Fibroblast of lung (primary cell): Measurements from ENCODE around the gene CPEB4. TPM values are rescaled to one million over a fixed set of nuclear protein-coding genes. Genes with fewer than 3 reads are reported as not detected.

Experiments used
- DNase-seq, 2 donors: peaks; one replicate each; pipeline versions ENCODE4 v3.0.0 to v3.0.0-alpha.2; 2010; ENCODE audit warnings: low read depth in 2 of 2
- H2AFZ ChIP-seq: 2 replicates; pipeline ENCODE4 v1.5.1; 2012; ENCODE audit warnings: low read length, control low read depth, inconsistent platforms
- H3K27ac ChIP-seq: 2 replicates; pipeline ENCODE4 v1.5.1; 2011; ENCODE audit warnings: low read length, control low read depth; ENCODE audit not compliant: insufficient read depth
- H3K27me3 ChIP-seq: 2 replicates; pipeline ENCODE4 v1.5.1; 2011; ENCODE audit warnings: mild to moderate bottlenecking, low read length; ENCODE audit not compliant: control insufficient read depth, insufficient read depth
- H3K36me3 ChIP-seq: 2 replicates; pipeline ENCODE4 v1.5.1; 2011; ENCODE audit warnings: low read length; ENCODE audit not compliant: control insufficient read depth, insufficient read depth
- H3K4me1 ChIP-seq: 2 replicates; pipeline ENCODE4 v1.5.1; 2011; ENCODE audit warnings: low read length; ENCODE audit not compliant: control insufficient read depth, insufficient read depth; ENCODE audit errors: extremely low read depth
- H3K4me2 ChIP-seq: 2 replicates; pipeline ENCODE4 v1.5.1; 2011; ENCODE audit warnings: low read length, control low read depth; ENCODE audit not compliant: insufficient read depth; ENCODE audit errors: extremely low read depth
- H3K4me3 ChIP-seq, 4 experiments: fragments of 200-600 bp in 1 of 4; sonication (generic) in 1 of 4; replicated peaks in 1 of 4; 2 replicates each; pipeline ENCODE4 v1.5.1; 2011 to 2016; ENCODE audit warnings: low read length in 4 of 4, low read depth in 3 of 4, mild to moderate bottlenecking in 3 of 4, control low read depth in 2 of 4, inconsistent platforms in 1 of 4, mixed read lengths in 1 of 4; ENCODE audit not compliant: insufficient read depth in 1 of 4; ENCODE audit errors: control extremely low read depth in 1 of 4
- H3K79me2 ChIP-seq: 2 replicates; pipeline ENCODE4 v1.5.1; 2012; ENCODE audit warnings: mild to moderate bottlenecking, low read length, inconsistent platforms; ENCODE audit not compliant: control insufficient read depth, insufficient read depth
- H3K9ac ChIP-seq: 2 replicates; pipeline ENCODE4 v1.5.1; 2011; ENCODE audit warnings: mild to moderate bottlenecking, low read length, control low read depth; ENCODE audit not compliant: insufficient read depth
- H3K9me3 ChIP-seq: 2 replicates; pipeline ENCODE4 v1.5.1; 2012; ENCODE audit warnings: low read depth, low read length; ENCODE audit not compliant: control insufficient read depth, insufficient read depth
- H4K20me1 ChIP-seq: 2 replicates; pipeline ENCODE4 v1.5.1; 2011; ENCODE audit warnings: low read length; ENCODE audit not compliant: control insufficient read depth, insufficient read depth; ENCODE audit errors: extremely low read depth
- EZH2 ChIP-seq: IDR thresholded peaks from 2 replicates; pipeline ENCODE4 v1.5.1; 2012; ENCODE audit warnings: low read length, control low read depth, mild to moderate bottlenecking; ENCODE audit errors: missing control alignments
- polyA plus RNA-seq, 2 donors: library from polyadenylated mRNA; depleted of rRNA in 1 of 2; stranded (reverse) in 1 of 2; unstranded in 1 of 2; fragments of >200 nt; gene quantifications; 2 replicates each; pipeline ENCODE4 v1.2.1, GENCODE V29; 2011 to 2012; ENCODE audit warnings: missing spikeins in 1 of 2
- total RNA-seq: library from RNA; depleted of rRNA; stranded (reverse); fragments of >200 nt; gene quantifications from 2 replicates; pipeline ENCODE4 v1.2.1, GENCODE V29; 2014
- TF ChIP-seq, protein P1 (sequence below), 2 donors: IDR thresholded peaks in 1 of 2; conservative IDR thresholded peaks in 1 of 2; 1 replicate in 1 of 2; 2 replicates in 1 of 2; pipeline ENCODE4 v1.5.1; 2011 to 2012; ENCODE audit warnings: low read length in 2 of 2, control low read depth in 1 of 2, inconsistent platforms in 1 of 2, low read depth in 1 of 2, mild to moderate bottlenecking in 1 of 2

The CPEB4 gene
- total and polyA plus RNA-seq, 2 donors (not counting 1 experiment from before 2014, with no cell fraction given), result 19.9 to 23.6 TPM

DNA sequence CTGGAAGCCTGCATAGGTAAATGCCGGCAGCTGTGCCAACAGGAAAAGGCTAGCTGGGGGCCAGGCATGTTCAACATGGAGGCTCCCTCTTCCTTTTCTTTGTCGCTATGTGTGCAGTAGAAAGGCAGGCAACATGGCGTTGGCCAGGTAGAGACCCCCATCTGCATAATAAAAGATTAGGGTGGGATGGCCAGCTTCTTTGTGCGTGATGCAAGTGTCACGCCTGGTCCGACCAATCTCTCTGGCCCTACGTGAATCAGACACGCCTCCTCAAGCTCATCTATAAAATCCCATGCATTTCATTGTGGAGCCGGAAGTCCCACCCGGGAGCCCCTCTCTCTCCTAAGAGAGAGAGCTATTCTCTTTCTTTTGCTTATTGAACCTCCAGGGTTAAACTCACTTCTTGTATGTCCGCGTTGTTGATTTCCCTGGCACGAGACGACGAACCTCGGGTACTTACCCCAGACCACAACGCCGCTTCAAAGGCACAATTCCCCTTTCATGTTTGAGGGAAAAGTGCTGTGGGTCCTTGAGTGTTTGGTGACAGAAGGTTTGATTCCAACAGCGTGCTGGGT, 75.8 kb downstream of the CPEB4 start:
- no peak for TF ChIP-seq EZH2
- TF ChIP-seq, protein P1, sequence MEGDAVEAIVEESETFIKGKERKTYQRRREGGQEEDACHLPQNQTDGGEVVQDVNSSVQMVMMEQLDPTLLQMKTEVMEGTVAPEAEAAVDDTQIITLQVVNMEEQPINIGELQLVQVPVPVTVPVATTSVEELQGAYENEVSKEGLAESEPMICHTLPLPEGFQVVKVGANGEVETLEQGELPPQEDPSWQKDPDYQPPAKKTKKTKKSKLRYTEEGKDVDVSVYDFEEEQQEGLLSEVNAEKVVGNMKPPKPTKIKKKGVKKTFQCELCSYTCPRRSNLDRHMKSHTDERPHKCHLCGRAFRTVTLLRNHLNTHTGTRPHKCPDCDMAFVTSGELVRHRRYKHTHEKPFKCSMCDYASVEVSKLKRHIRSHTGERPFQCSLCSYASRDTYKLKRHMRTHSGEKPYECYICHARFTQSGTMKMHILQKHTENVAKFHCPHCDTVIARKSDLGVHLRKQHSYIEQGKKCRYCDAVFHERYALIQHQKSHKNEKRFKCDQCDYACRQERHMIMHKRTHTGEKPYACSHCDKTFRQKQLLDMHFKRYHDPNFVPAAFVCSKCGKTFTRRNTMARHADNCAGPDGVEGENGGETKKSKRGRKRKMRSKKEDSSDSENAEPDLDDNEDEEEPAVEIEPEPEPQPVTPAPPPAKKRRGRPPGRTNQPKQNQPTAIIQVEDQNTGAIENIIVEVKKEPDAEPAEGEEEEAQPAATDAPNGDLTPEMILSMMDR (conservative IDR thresholded peaks at IDR 0.05 in 1 of 2, IDR thresholded peaks at IDR 0.05 in 1 of 2; ENCODE audit: low read depth in 1 of 2, low read length in 2 of 2), result no peak

GRCh38 chr5:173964506-173964905, 76.4 kb downstream of the CPEB4 start:
- DNase-seq, result no peak
- H3K27me3 ChIP-seq, result no peaks in the 10 kb centered on the region
- no peaks in the 10 kb centered on the region for H3K36me3 ChIP-seq
- no peaks in the 10 kb centered on the region for H3K4me1 ChIP-seq
- H3K4me3 ChIP-seq, result no peak overlapping the region
- no peak overlapping the region for H3K9ac ChIP-seq
- no peak overlapping the region for H2AFZ ChIP-seq
- H3K27ac ChIP-seq, result no peak overlapping the region
- H3K9me3 ChIP-seq, result no peaks in the 10 kb centered on the region
- no peaks in the 10 kb centered on the region for H4K20me1 ChIP-seq
- H3K79me2 ChIP-seq, result no peaks in the 10 kb centered on the region
- TF ChIP-seq EZH2, result no peak
- TF ChIP-seq, protein P1 (conservative IDR thresholded peaks at IDR 0.05 in 1 of 2, IDR thresholded peaks at IDR 0.05 in 1 of 2; ENCODE audit: low read depth in 1 of 2, low read length in 2 of 2), result no peak
- no peak overlapping the region for H3K4me2 ChIP-seq

More for the DNA sequence above, 75.8 kb downstream of the CPEB4 start:
- H3K27me3 ChIP-seq, result no peaks in the 10 kb centered on the region
- H3K79me2 ChIP-seq, result no peaks in the 10 kb centered on the region
- H3K9me3 ChIP-seq, result no peaks in the 10 kb centered on the region
- H3K4me3 ChIP-seq, result peak overlapping the region in 2 of 4 experiments; percentile 12 to 45
- no peak overlapping the region for H3K9ac ChIP-seq
- no peak overlapping the region for H3K27ac ChIP-seq
- H3K36me3 ChIP-seq, result no peaks in the 10 kb centered on the region
- H3K4me2 ChIP-seq, result peak overlapping the region; percentile 58
- peak; percentile 16 to 82 for DNase-seq
- H4K20me1 ChIP-seq, result no peaks in the 10 kb centered on the region
- H2AFZ ChIP-seq, result peak overlapping the region; percentile 51
- H3K4me1 ChIP-seq, result no peaks in the 10 kb centered on the region

- Histone ChIP-seq H3K79me2 (no peaks in the 10 kb centered on the region), H3K27ac (no peak overlapping the region), H3K4me3 (no peak overlapping the region), H3K9ac (no peak overlapping the region), H3K27me3 (no peaks in the 10 kb centered on the region), H3K36me3 (no peaks in the 10 kb centered on the region), H3K4me2 (no peak overlapping the region), H3K9me3 (no peaks in the 10 kb centered on the region), H4K20me1 (no peaks in the 10 kb centered on the region), H3K4me1 (no peaks in the 10 kb centered on the region), H2AFZ (no peak overlapping the region)
- TF ChIP-seq, protein P1 (conservative IDR thresholded peaks at IDR 0.05 in 1 of 2, IDR thresholded peaks at IDR 0.05 in 1 of 2; ENCODE audit: low read depth in 1 of 2, low read length in 2 of 2), result no peak
- no peak for TF ChIP-seq EZH2
- DNase-seq, result no peak
Measured at GRCh38 chr5:173967241-173967640, 79.1 kb downstream of the CPEB4 start.
